Subcutaneous adipose tissue (tissue), 4 donors: Measurements from ENCODE around the gene SLC25A52. TPM values are rescaled to one million over a fixed set of nuclear protein-coding genes. Genes with fewer than 3 reads are reported as not detected.

ENCODE experiments used
- total RNA-seq, 4 donors: library from RNA; depleted of rRNA; stranded (reverse); fragments of >200 nt; gene quantifications; one replicate each; pipeline ENCODE4 v1.1.0, GENCODE V29; 2016
- TF ChIP-seq, protein P1 (sequence below): fragments of 450-650 bp; IDR thresholded peaks from one replicate; pipeline ENCODE4 v1.5.1; 2016; ENCODE audit warnings: low read depth, mild to moderate bottlenecking, control low read depth, antibody characterized with exemption, moderate library complexity

SLC25A52 gene
- total RNA-seq, 4 donors from 2014 or later, result 0.44 TPM; not detected in 3

DNA sequence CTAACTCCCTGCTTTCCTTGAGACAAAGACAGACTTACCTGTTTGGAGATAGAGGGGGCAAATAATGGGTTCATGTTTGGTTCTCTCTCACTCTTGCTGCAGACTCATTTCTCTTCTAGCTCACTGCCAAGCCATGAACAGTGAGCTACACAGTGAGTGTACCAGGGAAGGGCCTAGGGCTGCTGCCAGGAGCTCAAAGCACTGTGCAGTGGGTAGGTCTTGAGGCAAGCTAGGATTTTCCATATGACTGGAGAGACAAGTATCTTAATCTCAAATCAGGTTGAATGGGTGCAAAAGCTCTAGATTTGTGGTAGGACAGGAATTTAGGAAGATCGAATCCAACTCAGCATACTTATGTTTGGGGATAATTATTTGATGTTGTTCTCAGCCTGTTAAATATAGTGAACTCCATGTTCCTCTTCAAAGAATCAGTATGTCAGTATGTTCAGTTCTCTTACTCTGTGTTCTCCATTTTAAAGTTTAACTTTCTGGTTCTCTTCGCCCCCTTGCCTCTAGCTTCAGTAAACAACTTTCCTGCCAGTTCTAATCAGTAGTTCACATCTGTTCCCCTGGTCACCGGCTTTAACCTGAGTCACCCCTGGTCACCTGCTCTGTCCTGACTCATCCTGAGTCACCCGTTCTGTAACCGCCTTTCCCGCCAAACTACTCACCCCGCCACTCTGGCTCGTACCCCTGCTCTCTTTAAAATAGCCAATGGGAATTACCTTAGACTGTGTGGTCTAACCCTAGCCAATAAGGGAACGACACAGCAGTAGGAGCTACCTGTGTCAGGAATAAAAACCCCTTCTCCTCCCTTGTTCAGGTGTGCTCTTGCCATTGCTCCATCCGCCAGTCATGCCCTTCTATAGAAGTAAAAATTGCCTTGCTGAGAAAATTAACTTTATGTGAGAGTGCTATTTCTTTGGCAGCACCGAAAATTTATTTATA is 21.9 kb downstream of the SLC25A52 start:
- TF ChIP-seq, protein P1, sequence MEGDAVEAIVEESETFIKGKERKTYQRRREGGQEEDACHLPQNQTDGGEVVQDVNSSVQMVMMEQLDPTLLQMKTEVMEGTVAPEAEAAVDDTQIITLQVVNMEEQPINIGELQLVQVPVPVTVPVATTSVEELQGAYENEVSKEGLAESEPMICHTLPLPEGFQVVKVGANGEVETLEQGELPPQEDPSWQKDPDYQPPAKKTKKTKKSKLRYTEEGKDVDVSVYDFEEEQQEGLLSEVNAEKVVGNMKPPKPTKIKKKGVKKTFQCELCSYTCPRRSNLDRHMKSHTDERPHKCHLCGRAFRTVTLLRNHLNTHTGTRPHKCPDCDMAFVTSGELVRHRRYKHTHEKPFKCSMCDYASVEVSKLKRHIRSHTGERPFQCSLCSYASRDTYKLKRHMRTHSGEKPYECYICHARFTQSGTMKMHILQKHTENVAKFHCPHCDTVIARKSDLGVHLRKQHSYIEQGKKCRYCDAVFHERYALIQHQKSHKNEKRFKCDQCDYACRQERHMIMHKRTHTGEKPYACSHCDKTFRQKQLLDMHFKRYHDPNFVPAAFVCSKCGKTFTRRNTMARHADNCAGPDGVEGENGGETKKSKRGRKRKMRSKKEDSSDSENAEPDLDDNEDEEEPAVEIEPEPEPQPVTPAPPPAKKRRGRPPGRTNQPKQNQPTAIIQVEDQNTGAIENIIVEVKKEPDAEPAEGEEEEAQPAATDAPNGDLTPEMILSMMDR, result no peak

DNA sequence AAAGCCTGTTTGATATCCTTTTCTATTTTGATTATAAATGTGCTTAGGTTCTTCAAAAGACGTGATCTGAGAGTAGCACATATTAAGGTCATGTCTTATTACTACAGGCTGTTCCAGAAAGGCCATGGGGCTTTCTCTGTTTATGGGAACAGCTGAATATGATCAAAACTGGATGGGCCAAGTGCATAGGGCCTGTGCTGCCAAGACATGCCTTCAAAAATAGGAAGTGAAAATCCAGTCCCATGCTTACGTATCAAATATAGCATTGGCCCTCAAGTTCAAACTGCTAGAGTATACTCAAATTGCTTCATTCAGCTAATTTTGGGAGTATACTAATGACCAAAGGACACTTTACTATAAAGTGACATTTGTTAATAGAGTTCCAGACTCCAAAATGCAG is 24.1 kb downstream of the SLC25A52 start:
- TF ChIP-seq, protein P1, result no peak

DNA sequence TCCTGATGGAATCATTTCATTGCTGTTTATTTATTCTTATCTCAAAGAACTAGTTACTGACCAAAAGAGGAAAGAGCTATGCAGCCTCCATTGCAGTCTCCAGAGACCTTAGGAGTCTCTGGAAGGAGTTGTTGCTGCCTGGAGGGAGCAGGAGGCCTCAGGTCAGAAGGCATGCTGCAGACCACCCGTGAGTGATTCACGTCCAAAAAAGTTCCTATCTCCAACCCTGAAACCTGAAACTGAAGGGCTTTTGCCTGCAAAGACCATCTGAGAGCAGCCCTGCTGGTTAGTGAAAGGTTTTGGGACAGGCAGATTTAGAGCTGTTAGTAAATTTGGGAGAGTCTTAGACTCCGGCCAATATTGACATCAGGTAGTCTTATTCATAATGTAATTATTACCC is 29.1 kb downstream of the SLC25A52 start:
- TF ChIP-seq, protein P1, result no peak

DNA sequence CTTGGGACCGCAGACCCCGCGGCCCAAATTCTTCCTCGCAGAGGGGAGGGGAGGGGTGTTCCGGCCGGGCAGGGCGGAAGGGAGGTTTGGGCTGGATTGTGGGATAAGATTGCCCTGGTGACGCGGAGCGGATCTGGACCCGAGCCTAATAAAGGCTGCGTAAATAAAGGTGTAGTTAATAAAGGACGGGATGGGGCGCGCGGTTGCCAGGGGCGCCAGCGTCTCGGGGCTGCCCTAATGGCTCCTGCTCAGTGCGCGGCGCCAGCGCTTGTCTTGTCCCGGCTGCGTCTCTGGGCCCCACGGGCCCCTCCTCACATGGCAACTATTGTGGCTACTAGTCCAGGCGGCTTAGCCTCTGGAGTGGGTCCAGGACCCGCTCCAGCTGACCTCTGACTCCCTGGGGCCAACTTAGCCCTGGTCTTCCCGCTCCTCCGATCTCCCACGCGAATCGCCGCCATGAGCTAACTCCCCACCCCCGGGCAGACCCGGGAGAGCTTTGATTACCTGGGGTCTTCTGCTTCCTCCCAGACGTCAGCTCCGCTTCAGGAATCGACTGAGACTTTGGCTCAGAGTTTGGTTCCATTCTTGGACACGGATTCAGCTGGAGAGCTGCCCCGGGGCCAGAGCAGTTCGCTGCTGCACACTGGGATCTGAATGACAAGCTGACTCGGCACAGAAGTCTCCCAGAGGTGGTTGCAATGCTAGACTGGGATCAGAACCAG is 36.5 kb downstream of the SLC25A52 start:
- TF ChIP-seq, protein P1, result no peak

DNA sequence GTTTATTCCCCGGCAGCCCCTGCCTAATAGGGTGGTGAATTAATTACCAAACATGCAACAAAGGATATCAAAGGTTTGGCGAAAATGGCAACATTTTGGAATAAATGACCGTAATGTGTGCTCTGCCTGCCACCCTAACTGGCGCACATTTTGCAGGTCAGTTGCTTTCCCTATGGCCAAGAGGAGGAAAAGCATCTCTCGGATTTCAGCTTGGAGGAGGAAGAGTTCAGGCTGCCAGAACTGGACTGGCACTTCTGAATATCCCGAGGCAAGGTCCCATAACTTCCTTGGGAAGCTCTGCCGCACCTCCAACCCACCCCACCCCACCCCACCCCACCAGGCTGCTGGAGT is 37.1 kb downstream of the SLC25A52 start:
- TF ChIP-seq, protein P1, result no peak

DNA sequence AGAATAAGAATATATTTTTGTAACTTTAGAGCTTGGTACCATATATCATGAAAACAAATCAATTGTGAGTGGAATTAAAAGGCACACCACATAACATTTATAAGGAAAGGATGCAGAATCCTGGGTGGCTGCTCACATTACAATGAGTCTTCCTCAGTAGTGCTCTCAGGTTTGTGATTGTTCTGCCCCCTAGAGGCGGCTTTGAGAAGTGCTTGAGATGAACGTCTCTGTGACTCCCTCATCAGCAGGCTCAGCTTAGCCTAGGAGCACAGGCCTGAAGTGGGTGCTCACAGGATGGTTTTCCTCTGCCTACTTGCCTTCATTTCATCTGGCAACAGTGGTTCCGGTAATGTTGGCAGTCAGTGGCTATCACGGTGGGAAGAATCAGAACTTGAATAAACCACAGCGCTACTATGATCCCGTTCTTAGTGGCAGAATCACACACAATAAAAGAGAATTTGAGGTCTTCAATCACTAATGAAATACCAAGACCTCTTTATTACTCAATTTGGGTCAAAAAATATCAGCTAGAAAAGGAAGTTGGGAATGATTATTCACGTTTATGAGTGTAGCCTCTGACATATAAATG is 38.2 kb downstream of the SLC25A52 start:
- TF ChIP-seq, protein P1, result no peak

DNA sequence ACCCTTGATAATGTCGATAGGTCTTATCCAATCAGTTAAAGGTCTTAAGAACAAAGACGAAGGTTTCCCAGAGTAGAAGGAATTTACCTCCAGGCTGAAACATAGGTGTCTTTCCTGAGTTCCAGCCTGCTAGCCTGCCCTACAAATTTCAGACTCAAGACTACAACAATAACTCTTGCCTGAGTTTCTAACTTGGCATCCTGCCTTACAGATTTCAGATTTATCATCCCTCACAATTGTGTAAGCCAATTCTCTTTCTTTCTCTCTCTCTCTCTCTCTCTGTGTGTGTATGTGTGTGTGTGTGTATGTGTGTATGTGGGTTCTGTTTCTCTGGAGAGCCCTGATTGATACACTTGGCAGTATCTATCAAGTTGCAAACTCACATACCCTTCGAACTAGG is 39.1 kb downstream of the SLC25A52 start:
- TF ChIP-seq, protein P1, result no peak
